GM21576 (cell line): ENCODE measurements around the gene BRPF1.
"Not testable (repeated sequence)": the region's sequence is repeated elsewhere in the genome, so short reads cannot be mapped to it uniquely, and the experiment has no call there.

Experiments
- ATAC-seq: cut with Tn5 transposase; IDR thresholded peaks from one replicate; pipeline ENCODE4 v1.9.1; 2021; ENCODE audit warnings: mild to moderate bottlenecking, moderate library complexity; ENCODE audit not compliant: unreplicated experiment

The BRPF1 gene

DNA sequence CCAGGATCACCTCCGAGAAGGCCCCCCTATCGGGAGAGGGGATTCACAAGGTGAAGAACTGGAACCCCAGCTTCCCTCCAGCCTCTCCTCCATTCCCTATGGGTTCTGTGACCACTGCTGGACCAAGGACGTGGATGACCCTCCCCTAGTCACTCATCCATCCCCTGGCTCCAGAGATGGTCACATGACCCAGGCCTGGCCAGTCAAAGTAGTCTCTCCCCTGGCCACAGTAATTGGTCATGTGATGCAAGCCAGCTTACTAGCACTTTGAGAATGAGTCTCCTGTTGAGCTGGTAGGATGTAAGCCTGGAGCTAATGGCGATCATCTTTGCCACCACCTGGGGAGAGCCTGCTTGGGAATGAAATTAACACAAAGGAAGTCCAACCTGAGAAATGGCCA is 34.3 kb downstream of the BRPF1 start:
- ATAC-seq, result no peak

- ATAC-seq, result no peak
Observed at GRCh38 chr3:9767418-9767817, 35.9 kb downstream of the BRPF1 start.

DNA sequence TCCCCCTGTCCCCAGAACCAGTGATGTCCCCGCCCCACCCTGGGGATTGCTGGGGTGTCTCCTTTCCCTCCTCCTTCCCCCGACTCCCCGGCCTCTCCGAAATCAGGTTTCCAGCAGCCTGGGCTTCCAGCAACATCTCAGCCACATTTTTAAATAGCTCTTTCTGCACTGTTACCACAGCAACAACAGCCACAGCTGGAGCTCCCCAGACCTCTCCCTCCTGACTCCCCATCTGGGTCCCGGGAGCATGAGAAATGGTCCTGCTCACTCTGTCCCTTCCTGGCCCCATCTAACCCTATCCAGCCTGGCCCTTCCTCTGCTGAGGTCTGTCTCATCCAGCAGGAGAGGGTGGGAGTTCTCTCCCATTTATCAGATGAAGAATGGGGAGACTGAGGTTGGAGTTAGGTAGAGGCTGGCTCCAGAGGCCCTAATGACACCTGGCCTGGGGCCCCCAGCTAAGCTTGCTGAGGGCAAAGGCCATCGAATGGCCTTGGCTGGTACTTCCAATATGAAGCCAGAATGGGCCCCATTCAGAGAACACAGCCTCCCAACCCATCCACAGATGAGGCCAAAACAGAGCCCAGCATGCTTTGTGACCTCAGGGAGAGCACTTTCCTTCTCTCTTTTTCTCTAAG is 36.7 kb downstream of the BRPF1 start:
- ATAC-seq, result no peak

GRCh38 chr3:9769012-9769411 is 37.5 kb downstream of the BRPF1 start:
- no peak for ATAC-seq

DNA sequence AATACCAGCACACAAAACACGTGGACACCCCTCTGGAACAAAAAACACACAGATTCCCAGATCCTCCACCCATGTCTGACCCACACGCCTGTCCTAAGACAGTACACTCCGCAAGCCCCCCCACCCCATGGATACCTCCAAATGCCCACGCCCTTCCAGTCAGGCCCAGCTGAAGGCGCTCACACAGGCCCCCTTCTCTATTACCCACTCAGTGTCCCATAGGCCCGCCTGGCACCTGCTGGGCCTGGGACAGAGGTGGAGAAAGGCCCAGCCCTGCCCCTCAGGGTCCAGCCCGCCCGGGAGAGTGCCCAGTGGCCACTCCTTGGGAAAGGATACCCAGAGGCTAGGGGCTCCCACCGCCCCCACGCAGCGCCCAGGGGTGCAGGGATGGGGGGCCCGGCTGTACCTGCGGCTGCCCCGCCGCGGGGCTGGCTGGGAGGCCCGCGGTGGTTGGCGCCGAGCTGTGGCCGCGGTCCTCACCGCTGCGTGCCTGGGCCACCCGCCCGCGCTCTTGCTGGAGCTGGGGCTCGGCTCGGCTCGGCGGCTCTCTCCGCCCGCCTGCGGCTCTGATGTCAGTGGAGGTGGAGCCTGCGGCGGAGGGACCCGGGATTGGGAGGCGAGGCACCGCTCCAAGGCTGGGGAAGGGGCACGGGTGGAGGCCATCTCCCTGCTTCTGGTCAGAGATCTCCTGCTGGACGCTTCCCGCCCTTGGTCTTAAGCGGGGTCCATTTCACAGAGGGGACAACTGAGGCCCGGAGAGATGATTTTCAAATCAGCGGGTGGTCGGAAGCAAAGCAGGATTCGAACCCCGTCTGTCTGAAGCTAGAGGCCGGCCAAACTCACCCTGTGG is 38.1 kb downstream of the BRPF1 start, which contains the start of gene CAMK1:
CAMK1 (minus strand) TSS at position 522 of the 850 bp plus-strand sequence. CDS start 2,198 bp downstream, outside the sequence.
- peak; percentile 70 for ATAC-seq

GRCh38 chr3:9770276-9770812 is 38.8 kb downstream of the BRPF1 start:
- no peak for ATAC-seq

DNA sequence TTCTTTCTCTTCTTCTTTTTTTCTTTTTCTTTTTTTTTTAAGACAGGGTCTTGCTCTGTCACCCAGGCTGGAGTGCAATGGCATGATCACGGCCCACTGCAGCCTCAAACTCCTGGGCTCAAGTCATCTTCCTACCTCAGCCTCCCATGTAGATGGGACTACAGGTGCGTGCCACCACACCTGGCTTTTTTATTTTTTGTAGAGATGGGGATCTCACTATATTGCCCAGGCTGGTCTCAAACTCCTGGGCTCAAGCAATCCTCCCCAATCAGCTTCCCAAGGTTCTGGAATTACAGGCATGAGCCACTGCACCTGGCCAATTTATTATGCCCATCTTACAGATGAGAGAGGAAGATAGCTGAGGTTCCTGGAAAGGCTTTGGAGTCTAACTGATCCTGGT is 39.5 kb downstream of the BRPF1 start:
- not testable (repeated sequence) for ATAC-seq

GRCh38 chr3:9776896-9777693 is 45.6 kb downstream of the BRPF1 start:
- ATAC-seq, result no peak

DNA sequence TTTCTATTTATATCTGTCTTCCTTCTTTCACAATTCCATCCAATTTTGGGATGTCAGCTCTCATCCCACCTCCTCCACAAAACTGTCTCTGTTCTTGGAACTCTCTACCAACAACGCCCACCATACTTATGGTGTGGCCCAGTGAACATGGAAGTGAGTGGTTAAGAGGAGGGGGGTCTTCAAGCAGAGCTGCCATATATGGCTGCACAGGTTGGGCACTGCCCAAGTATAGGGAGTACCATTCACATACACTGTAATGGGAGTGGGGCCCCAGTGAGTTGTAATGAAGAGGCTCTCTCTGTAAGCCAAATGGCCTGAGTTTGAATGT is 46.1 kb downstream of the BRPF1 start:
- no peak for ATAC-seq

DNA sequence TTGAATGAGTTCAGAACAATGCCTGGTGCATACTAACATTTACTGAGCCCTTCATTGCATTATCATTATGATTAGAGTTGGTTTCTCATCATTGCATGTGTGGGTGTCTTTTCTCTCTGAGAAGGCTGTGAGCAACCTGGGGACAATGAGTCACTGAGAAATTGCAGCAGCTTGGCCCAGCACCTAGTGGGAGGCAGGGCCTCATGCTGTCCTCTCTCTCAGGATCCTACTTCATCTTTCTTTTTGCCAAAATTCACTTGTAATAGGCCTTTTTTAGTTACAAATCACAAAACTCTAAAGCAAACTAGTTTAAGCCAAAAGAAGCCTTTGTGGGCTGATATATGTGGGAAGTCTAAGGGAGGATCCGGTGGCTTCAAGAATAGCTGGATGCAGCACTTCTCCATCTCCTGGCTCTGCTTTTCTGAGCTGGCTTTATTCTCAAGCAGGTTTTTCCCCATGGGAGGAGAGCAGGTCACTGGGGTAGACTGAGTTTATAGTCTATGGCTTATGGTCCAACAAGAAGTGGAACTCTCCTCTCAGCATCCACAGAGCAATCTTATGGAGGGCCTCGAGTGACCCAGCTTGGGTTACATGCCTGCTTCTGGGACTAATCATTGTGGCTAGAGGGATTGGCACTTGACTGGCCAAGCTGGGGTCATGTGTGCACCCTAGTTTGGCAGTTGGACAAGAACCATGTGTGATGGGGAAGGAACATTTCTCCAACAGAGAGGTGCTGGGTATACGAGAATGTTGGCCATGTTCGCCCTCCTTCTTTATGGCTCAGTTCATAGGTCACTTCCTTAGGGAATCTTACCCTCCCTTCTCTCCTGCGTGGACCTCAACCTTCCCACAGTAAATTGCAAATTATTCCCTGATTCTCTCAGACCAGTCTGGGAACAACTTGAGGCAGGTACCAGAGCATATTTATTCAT is 46.9 kb downstream of the BRPF1 start:
- ATAC-seq, result no peak

- no peak for ATAC-seq
Observed at GRCh38 chr3:9779075-9779593, 47.6 kb downstream of the BRPF1 start.

DNA sequence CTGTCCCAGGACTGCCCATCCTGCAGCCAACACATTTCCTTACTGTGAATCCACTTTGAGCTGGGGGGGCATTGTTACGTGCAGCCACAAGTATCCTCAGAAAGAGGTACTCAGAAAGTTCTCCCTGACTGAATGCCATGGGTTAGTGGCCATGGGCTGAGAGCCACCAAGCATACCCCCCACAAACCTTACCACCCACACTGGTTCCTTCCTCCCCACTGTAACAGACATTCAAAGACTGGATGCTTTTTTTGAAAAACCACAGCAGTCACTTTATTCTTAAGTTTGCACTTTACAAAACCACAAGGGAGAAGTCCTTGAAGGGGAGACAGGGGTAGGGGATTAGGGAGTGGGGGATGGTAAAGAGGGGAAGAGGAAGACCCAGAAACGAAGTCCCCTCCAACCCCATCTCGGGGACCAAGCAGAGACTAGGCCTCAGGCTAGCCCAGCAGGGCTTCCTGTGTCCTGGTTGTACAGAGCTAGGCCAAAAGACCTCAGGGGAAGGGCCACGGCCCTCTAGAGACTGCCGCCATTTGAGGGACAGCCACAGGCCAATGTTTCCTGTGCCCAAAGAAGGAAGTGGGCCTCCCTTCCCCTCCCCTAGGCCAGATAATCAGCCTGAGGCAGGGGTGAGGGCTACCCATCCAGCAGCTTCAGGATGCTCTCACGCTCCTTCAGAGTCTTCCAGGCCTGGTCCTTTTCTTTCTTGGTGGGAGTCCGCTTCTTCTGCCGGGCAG is 48.4 kb downstream of the BRPF1 start:
- ATAC-seq, result peak; percentile 46

- no peak for ATAC-seq
Observed at GRCh38 chr3:9780458-9780812, 48.9 kb downstream of the BRPF1 start.

DNA sequence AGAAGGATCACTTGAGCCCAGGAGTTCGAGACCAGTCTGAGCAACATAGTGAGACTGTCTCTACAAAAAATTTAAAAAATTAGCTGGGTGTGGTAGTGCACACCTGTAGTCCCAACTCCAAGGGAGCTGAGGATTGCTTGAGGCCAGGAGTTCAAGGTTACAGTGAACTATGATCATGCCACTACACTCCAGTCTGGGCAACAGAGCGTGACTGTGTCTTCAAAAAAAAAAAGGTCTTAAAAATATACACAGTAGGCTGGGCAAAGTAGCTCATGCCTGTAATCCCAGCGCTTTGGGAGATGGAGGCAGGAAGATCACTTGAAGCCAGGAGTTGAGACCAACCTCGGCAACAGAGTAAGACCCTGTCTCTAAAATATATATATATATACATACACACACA is 49.4 kb downstream of the BRPF1 start:
- no peak for ATAC-seq

- no peak for ATAC-seq
Observed at GRCh38 chr3:9781551-9781950, 50.0 kb downstream of the BRPF1 start.

- no peak for ATAC-seq
Observed at GRCh38 chr3:9781978-9782603, 50.6 kb downstream of the BRPF1 start.

- ATAC-seq, result no peak
Observed at GRCh38 chr3:9782770-9783169, 51.2 kb downstream of the BRPF1 start.

- no peak for ATAC-seq
Observed at GRCh38 chr3:9783954-9784353, 52.4 kb downstream of the BRPF1 start.

DNA sequence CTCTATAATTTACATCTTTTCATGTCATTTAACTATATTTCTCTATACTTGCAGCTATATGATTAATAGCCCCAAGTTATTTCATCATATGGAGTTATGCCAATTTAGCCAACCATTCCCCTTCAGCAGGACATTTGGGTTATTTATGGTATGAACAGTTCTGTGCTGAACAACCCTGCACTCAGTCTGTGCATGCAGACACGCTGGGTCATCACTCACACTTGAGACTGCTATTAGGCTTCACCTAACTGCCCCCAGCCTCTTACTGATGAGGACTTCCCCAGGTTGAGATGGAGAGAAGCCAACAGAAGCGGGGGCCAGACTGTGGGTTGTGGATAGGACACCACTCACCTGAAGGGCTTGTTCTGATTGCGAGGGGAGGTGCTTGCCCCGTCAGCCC is 53.4 kb downstream of the BRPF1 start:
- ATAC-seq, result no peak
